ENCODE results near the gene MZT2B. TPM values are rescaled to one million over a fixed set of nuclear protein-coding genes. Genes with fewer than 3 reads are reported as not detected.
"Not testable (repeated sequence)": the region's sequence is repeated elsewhere in the genome, so short reads cannot be mapped to it uniquely, and the experiment has no call there.

The MZT2B gene
- total and polyA plus RNA-seq, 2 of the 13 experiments (the other 11 are each of a cell fraction or from before 2014, with no cell fraction given) = 253 to 410 TPM

DNA sequence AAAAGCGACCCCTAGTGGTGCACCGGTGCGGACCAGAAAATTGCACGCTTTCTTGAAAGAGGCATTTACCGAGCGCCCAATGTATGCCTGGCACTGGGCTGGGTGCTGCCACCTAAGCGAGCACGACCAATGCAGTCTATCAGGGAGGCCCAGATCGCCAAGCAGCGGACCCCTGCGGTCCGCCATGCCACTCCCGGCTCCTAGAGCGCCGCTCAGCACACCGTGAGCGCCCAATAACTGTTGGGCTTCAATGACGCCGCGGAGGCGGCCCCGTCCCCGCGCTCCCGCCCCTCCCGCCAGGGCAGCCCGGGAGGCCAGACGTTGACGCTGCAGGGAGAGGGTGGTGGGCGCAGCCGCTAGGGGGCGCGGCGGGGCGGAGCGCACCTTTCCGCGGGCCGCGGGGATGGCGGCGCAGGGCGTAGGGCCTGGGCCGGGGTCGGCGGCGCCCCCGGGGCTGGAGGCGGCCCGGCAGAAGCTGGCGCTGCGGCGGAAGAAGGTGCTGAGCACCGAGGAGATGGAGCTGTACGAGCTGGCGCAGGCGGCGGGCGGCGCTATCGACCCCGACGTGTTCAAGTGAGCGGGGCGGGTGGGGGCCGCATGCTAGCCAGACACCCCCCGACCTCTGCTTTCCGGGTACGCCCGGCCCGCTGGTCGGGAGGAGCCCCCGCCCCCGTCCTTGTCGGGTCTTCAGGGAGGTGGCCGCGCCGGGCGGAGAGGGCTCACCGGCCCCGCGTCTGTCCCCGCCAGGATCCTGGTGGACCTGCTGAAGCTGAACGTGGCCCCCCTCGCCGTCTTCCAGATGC lies at the start of gene MZT2B (continued):
- TF ChIP-seq, protein P1, sequence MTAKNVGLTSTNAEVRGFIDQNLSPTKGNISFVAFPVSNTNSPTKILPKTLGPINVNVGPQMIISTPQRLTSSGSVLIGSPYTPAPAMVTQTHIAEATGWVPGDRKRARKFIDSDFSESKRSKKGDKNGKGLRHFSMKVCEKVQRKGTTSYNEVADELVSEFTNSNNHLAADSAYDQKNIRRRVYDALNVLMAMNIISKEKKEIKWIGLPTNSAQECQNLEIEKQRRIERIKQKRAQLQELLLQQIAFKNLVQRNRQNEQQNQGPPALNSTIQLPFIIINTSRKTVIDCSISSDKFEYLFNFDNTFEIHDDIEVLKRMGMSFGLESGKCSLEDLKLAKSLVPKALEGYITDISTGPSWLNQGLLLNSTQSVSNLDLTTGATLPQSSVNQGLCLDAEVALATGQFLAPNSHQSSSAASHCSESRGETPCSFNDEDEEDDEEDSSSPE (CRISPR knock-in tag; IDR thresholded peaks at IDR 0.05) = peak; percentile 26; the same call in 1 of the 2 replicates
- TF ChIP-seq NCOA2 (CRISPR knock-in tag; IDR thresholded peaks at IDR 0.05) (peak; percentile 32; the same call in 1 of the 2 replicates), FOXO1 (CRISPR knock-in tag; IDR thresholded peaks at IDR 0.05) (peak; percentile 45), ZNF644 (CRISPR knock-in tag; IDR thresholded peaks at IDR 0.05; ENCODE audit: low read depth) (peak; percentile 21; the same call in 1 of the 2 replicates), POLR2A (IDR thresholded peaks at IDR 0.05; ENCODE audit: insufficient read depth in 1 of 2, low read depth in 2 of 2, low read length in 2 of 2) (peak; percentile 73 to 83), LCORL (CRISPR knock-in tag; IDR thresholded peaks at IDR 0.05) (peak; percentile 16; the same call in 1 of the 2 replicates), KLF6 (CRISPR knock-in tag; IDR thresholded peaks at IDR 0.05) (peak; percentile 9; the same call in 1 of the 2 replicates), ZKSCAN8 (CRISPR knock-in tag; IDR thresholded peaks at IDR 0.05; ENCODE audit: borderline replicate concordance) (peak; percentile 99), KDM1A (CRISPR knock-in tag; IDR thresholded peaks at IDR 0.05) (0 out of 2 replicates have a peak, but pooled peaks have one; percentile 6), MIER3 (CRISPR knock-in tag; IDR thresholded peaks at IDR 0.05; ENCODE audit: borderline replicate concordance) (peak; percentile 51; the same call in 1 of the 2 replicates), ZNF883 (CRISPR knock-in tag; IDR thresholded peaks at IDR 0.05; ENCODE audit: not compliant biosample characterization) (peak; percentile 26), RAD21 (CRISPR knock-in tag; IDR thresholded peaks at IDR 0.05) (peak; percentile 88), MEIS2 (CRISPR knock-in tag; IDR thresholded peaks at IDR 0.05) (peak; percentile 75; the same call in 1 of the 2 replicates), CBX1 (IDR thresholded peaks at IDR 0.05; ENCODE audit: low read depth) (peak; percentile 84), STAG1 (CRISPR knock-in tag; IDR thresholded peaks at IDR 0.05) (peak; percentile 54), EED (CRISPR knock-in tag; IDR thresholded peaks at IDR 0.05) (0 out of 2 replicates have a peak, but pooled peaks have one; percentile 7), ZNF891 (CRISPR knock-in tag; IDR thresholded peaks at IDR 0.05) (peak; percentile 15; the same call in 1 of the 2 replicates)
- TF ChIP-seq, protein P2, sequence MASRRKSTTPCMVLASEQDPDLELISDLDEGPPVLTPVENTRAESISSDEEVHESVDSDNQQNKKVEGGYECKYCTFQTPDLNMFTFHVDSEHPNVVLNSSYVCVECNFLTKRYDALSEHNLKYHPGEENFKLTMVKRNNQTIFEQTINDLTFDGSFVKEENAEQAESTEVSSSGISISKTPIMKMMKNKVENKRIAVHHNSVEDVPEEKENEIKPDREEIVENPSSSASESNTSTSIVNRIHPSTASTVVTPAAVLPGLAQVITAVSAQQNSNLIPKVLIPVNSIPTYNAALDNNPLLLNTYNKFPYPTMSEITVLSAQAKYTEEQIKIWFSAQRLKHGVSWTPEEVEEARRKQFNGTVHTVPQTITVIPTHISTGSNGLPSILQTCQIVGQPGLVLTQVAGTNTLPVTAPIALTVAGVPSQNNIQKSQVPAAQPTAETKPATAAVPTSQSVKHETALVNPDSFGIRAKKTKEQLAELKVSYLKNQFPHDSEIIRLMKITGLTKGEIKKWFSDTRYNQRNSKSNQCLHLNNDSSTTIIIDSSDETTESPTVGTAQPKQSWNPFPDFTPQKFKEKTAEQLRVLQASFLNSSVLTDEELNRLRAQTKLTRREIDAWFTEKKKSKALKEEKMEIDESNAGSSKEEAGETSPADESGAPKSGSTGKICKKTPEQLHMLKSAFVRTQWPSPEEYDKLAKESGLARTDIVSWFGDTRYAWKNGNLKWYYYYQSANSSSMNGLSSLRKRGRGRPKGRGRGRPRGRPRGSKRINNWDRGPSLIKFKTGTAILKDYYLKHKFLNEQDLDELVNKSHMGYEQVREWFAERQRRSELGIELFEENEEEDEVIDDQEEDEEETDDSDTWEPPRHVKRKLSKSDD (CRISPR knock-in tag; IDR thresholded peaks at IDR 0.05; ENCODE audit: low read depth) = peak; percentile 41; the same call in 1 of the 2 replicates
- not testable (repeated sequence) for TF ChIP-seq LCORL (IDR thresholded peaks at IDR 0.05)
- TF ChIP-seq, protein P3, sequence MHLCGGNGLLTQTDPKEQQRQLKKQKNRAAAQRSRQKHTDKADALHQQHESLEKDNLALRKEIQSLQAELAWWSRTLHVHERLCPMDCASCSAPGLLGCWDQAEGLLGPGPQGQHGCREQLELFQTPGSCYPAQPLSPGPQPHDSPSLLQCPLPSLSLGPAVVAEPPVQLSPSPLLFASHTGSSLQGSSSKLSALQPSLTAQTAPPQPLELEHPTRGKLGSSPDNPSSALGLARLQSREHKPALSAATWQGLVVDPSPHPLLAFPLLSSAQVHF (CRISPR knock-in tag; IDR thresholded peaks at IDR 0.05) = peak; percentile 85; the same call in 1 of the 2 replicates
- TF ChIP-seq, protein P4, sequence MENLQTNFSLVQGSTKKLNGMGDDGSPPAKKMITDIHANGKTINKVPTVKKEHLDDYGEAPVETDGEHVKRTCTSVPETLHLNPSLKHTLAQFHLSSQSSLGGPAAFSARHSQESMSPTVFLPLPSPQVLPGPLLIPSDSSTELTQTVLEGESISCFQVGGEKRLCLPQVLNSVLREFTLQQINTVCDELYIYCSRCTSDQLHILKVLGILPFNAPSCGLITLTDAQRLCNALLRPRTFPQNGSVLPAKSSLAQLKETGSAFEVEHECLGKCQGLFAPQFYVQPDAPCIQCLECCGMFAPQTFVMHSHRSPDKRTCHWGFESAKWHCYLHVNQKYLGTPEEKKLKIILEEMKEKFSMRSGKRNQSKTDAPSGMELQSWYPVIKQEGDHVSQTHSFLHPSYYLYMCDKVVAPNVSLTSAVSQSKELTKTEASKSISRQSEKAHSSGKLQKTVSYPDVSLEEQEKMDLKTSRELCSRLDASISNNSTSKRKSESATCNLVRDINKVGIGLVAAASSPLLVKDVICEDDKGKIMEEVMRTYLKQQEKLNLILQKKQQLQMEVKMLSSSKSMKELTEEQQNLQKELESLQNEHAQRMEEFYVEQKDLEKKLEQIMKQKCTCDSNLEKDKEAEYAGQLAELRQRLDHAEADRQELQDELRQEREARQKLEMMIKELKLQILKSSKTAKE (CRISPR knock-in tag; IDR thresholded peaks at IDR 0.05; ENCODE audit: borderline replicate concordance) = 0 out of 2 replicates have a peak, but pooled peaks have one; percentile 37
- TF ChIP-seq, protein P5, sequence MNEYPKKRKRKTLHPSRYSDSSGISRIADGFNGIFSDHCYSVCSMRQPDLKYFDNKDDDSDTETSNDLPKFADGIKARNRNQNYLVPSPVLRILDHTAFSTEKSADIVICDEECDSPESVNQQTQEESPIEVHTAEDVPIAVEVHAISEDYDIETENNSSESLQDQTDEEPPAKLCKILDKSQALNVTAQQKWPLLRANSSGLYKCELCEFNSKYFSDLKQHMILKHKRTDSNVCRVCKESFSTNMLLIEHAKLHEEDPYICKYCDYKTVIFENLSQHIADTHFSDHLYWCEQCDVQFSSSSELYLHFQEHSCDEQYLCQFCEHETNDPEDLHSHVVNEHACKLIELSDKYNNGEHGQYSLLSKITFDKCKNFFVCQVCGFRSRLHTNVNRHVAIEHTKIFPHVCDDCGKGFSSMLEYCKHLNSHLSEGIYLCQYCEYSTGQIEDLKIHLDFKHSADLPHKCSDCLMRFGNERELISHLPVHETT (CRISPR knock-in tag; conservative IDR thresholded peaks at IDR 0.05) = peak; percentile 55; the same call in 1 of the 2 replicates

Data from HepG2 (cell line).